Mesothelial cell of epicardium (in vitro differentiated cells): ENCODE measurements around the gene DNAH2. TPM values are rescaled to one million over a fixed set of nuclear protein-coding genes. Genes with fewer than 3 reads are reported as not detected.

ENCODE experiments used
- DNase-seq, 2 experiments: peaks; one replicate each; pipeline ENCODE4 v3.0.0; 2021; ENCODE audit warnings: low spot score in 2 of 2; ENCODE audit not compliant: unreplicated experiment in 2 of 2
- H3K27ac Mint-ChIP-seq: 2 replicates; pipeline ENCODE4 v1.8.0; 2021; ENCODE audit warnings: mixed read lengths
- H3K27me3 Mint-ChIP-seq: 2 replicates; pipeline ENCODE4 v1.8.0; 2021; ENCODE audit warnings: low read depth, mixed read lengths
- H3K36me3 Mint-ChIP-seq: 2 replicates; pipeline ENCODE4 v1.8.0; 2021; ENCODE audit warnings: mixed read lengths
- H3K4me1 Mint-ChIP-seq: 2 replicates; pipeline ENCODE4 v1.8.0; 2021; ENCODE audit warnings: mixed read lengths
- H3K4me3 Mint-ChIP-seq: 2 replicates; pipeline ENCODE4 v1.8.0; 2021; ENCODE audit warnings: mild to moderate bottlenecking, moderate library complexity, mixed read lengths
- H3K9me3 Mint-ChIP-seq: 2 replicates; pipeline ENCODE4 v1.8.0; 2021; ENCODE audit warnings: mixed read lengths
- CTCF ChIP-seq: fragments of 200-600 bp; sonication (generic); IDR thresholded peaks from one replicate; pipeline ENCODE4 v1.5.0; 2021; ENCODE audit warnings: antibody characterized with exemption; ENCODE audit not compliant: unreplicated experiment
- total RNA-seq: library from RNA; stranded (reverse); gene quantifications from 3 replicates; pipeline ENCODE4 v1.2.1, GENCODE V29; 2021

The DNAH2 gene
- total RNA-seq, 1 donor from 2014 or later = 0.18 TPM

- H3K4me1 Mint-ChIP-seq = peaks cover 25% of the 10 kb centered on the region
- H3K4me3 Mint-ChIP-seq = peak within 1 kb of the TSS; percentile 98
- H3K36me3 Mint-ChIP-seq = peaks cover 5% of the 10 kb centered on the region
- H3K9me3 Mint-ChIP-seq = no peaks in the 10 kb centered on the region
- peak within 1 kb of the TSS; percentile 100 for H3K27ac Mint-ChIP-seq
- DNase-seq = peak; percentile 78 to 83
- no peaks in the 10 kb centered on the region for H3K27me3 Mint-ChIP-seq
- TF ChIP-seq CTCF = no peak
Measured at GRCh38 chr17:7687072-7687907, 30.3 kb upstream of the DNAH2 start, which contains the start of gene TP53. TP53 (minus strand) TSS chr17:7687490; CDS start chr17:7676594, 10,896 bp downstream.

DNA sequence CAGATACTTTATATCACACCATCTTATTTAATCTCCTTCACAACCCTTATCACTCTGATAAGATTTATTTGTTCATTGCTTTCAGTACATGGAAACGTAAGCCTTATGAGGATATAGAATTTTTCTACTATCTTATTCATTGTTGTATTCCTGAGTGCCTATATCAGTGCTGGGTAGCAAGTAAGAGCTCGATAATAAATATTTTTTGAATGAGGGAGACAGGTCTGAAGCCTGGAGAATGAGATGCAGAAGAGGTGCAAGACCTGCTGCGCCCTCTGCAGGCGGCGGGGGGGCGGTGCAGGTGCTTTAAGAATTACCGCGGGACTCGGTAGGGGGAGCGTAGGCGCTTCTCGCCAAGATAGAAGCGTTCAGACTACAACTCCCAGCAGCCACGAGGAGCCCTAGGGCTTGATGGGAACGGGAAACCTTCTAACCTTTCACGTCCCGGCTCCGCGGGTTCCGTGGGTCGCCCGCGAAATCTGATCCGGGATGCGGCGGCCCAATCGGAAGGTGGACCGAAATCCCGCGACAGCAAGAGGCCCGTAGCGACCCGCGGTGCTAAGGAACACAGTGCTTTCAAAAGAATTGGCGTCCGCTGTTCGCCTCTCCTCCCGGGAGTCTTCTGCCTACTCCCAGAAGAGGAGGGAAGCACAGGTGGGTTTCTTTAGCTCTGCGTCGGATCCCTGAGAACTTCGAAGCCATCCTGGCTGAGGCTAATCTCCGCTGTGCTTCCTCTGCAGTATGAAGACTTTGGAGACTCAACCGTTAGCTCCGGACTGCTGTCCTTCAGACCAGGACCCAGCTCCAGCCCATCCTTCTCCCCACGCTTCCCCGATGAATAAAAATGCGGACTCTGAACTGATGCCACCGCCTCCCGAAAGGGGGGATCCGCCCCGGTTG is 29.4 kb upstream of the DNAH2 start, which contains the start of gene WRAP53:
TSS of gene WRAP53 (plus strand) at position 570 of the 900 bp plus-strand sequence. CDS start at position 742, 172 bp downstream.
- Mint-ChIP-seq H3K36me3 (peaks cover 8% of the 10 kb centered on the region), H3K27me3 (no peaks in the 10 kb centered on the region), H3K4me3 (peak within 1 kb of the TSS; percentile 98), H3K27ac (peak within 1 kb of the TSS; percentile 100), H3K4me1 (peaks cover 25% of the 10 kb centered on the region), H3K9me3 (no peaks in the 10 kb centered on the region)
- TF ChIP-seq CTCF = peak; percentile 98
- peak; percentile 89 to 98 for DNase-seq

DNA sequence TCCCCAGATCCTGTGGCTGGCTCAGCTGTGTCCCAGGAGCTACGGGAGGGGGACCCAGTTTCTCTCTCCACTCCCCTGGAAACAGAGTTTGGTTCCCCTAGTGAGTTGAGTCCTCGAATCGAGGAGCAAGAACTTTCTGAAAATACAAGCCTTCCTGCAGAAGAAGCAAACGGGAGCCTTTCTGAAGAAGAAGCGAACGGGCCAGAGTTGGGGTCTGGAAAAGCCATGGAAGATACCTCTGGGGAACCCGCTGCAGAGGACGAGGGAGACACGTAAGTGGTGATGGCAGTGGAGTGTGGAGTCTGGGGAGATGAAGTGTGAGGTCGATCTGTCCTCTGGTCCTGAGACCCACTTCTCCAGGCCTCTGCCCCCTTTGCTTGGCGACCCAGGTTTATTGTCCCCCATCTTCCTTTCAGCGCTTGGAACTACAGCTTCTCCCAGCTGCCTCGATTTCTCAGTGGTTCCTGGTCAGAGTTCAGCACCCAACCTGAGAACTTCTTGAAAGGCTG is 28.7 kb upstream of the DNAH2 start:
- H3K4me3 Mint-ChIP-seq = peak overlapping the region; percentile 98
- no peak for DNase-seq
- H3K27ac Mint-ChIP-seq = peak overlapping the region; percentile 100
- peaks cover 10% of the 10 kb centered on the region for H3K36me3 Mint-ChIP-seq
- H3K27me3 Mint-ChIP-seq = no peaks in the 10 kb centered on the region
- no peaks in the 10 kb centered on the region for H3K9me3 Mint-ChIP-seq
- peaks cover 25% of the 10 kb centered on the region for H3K4me1 Mint-ChIP-seq
- no peak for TF ChIP-seq CTCF

DNA sequence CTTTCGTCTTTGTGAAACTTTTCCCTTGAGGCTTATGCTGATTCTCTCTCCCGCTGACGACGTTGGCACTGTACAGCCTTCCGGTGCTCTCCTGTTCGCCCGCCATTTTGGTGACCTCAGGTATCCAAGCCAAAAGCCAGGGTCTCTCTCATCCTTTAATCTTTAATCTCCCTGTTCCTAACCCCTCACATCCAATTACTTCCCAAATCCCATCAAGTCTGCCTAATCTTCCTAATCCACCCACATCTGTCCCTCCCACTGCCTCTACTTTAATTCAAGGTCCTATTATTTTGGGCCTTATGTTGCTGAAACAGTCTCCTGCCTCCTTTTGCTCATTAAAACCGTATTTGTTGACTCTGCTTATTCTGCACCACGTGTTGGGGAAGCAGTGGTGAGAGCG is 22.0 kb upstream of the DNAH2 start:
- TF ChIP-seq CTCF = no peak
- H3K4me3 Mint-ChIP-seq = no peak overlapping the region
- no peaks in the 10 kb centered on the region for H3K4me1 Mint-ChIP-seq

DNA sequence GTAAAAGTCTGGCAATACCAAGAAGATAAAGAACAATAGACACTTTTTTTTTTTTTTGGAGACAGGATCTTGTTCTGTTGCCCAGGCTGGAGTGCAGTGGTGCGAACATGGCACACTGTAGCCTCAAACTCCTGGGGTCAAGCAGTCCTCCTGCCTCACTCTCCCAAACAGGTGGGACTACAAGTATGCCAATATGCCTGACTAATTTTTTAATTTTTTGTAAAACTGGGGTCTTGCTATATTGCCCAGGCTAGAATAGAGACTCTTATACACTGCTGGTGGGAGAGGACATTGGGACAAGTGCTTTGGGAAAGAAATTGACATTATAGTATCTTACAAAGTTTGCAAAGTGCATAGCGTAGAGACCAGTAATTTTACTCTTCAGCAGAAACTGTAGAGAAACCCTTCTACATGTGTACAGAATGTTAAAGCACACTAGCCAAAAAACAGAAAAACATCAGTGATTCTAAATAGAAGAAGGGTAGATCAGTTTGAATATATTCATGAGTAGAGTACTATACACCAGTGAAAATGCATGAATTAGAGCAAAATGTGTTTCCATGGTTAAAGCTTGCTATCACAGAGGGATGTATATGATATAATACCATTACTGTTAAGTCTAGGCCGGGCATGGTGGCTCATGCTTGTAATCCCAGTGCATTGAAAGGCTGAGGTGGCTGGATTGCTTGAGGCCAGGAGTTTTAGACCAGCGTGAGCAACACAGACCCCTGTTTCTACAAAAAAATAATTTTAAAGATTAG is 19.5 kb upstream of the DNAH2 start:
- Mint-ChIP-seq H3K4me1 (no peaks in the 10 kb centered on the region), H3K4me3 (no peak overlapping the region), H3K36me3 (peaks cover 19% of the 10 kb centered on the region), H3K27me3 (no peaks in the 10 kb centered on the region), H3K9me3 (no peaks in the 10 kb centered on the region), H3K27ac (no peak overlapping the region)
- DNase-seq = no peak
- TF ChIP-seq CTCF = no peak

More for the DNA sequence above, 22.0 kb upstream of the DNAH2 start:
- Mint-ChIP-seq H3K27me3 (no peaks in the 10 kb centered on the region), H3K9me3 (no peaks in the 10 kb centered on the region), H3K27ac (no peak overlapping the region), H3K36me3 (peaks cover 22% of the 10 kb centered on the region)
- no peak for DNase-seq
